ENCODE results near the gene RAD51D. TPM values are rescaled to one million over a fixed set of nuclear protein-coding genes. Genes with fewer than 3 reads are reported as not detected.

RAD51D gene
- polyA plus RNA-seq, 1 donor from 2014 or later: 19.0 TPM

DNA sequence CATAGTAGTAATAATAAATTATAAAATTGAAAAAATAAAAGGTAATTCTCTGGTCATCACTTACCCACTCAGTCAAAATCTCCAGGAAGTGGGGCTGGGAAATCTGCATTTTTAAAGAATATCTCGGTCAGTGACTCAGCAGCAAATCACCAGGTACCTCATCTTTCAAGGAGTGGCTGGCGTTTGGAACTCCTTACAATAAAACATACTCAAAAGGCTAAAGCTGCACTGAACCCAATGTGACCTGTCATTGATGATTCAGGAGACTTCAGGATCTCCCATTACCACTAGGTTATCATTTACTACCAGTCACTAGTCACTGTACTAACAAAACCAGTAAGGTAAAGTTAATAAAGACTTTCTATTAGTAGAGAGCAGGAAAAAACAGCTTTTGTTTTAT is 34.7 kb downstream of the RAD51D start:
- Histone ChIP-seq H3K27me3 (ENCODE audit: insufficient read depth, low read depth, low read length) (no peaks in the 10 kb centered on the region), H3K27ac (ENCODE audit: low read length) (no peak overlapping the region), H3K9me2 (ENCODE audit: insufficient read depth, low read length) (no peaks in the 10 kb centered on the region), H3K9me3 (ENCODE audit: low read length) (no peaks in the 10 kb centered on the region), H3K9ac (ENCODE audit: low read length) (no peak overlapping the region), H2AFZ (ENCODE audit: low read depth, low read length) (no peak overlapping the region), H4K20me1 (ENCODE audit: insufficient read depth) (no peaks in the 10 kb centered on the region), H3F3A (ENCODE audit: insufficient read depth, low read length, poor library complexity, severe bottlenecking) (no peaks in the 10 kb centered on the region), H3K4me3 (ENCODE audit: low read length) (no peak overlapping the region), H3K4me2 (ENCODE audit: low read length) (no peak overlapping the region), H3K36me3 (ENCODE audit: insufficient read depth, low read length) (no peaks in the 10 kb centered on the region), H3K79me2 (replicated peaks; ENCODE audit: insufficient read depth, low read length) (peaks cover 16% of the 10 kb centered on the region)
- TF ChIP-seq RAD21 (conservative IDR thresholded peaks at IDR 0.05) (no peak), EZH2 (IDR thresholded peaks at IDR 0.05; ENCODE audit: borderline replicate concordance, insufficient read depth, low read length, poor library complexity, severe bottlenecking) (no peak), MXI1 (conservative IDR thresholded peaks at IDR 0.05; ENCODE audit: poor library complexity, severe bottlenecking) (no peak), TAF1 (IDR thresholded peaks at IDR 0.05; ENCODE audit: low read depth) (no peak), SMC3 (conservative IDR thresholded peaks at IDR 0.05; ENCODE audit: poor library complexity) (no peak), CTCF (IDR thresholded peaks at IDR 0.05; ENCODE audit: poor library complexity, severe bottlenecking) (no peak), REST (IDR thresholded peaks at IDR 0.05; ENCODE audit: borderline replicate concordance) (no peak), POLR2AphosphoS5 (IDR thresholded peaks at IDR 0.05) (no peak), EP300 (conservative IDR thresholded peaks at IDR 0.05; ENCODE audit: poor library complexity, severe bottlenecking) (no peak)

- H3K9ac ChIP-seq (ENCODE audit: low read length): no peak overlapping the region
- H3F3A ChIP-seq (ENCODE audit: insufficient read depth, low read length, poor library complexity, severe bottlenecking): no peaks in the 10 kb centered on the region
- H3K79me2 ChIP-seq (replicated peaks; ENCODE audit: insufficient read depth, low read length): peaks cover 16% of the 10 kb centered on the region
These were observed 36.6 kb downstream of the RAD51D start for GRCh38 chr17:35083071-35083470.

More at GRCh38 chr17:35083071-35083470, 36.6 kb downstream of the RAD51D start:
- Histone ChIP-seq H3K27ac (ENCODE audit: low read length) (no peak overlapping the region), H3K4me2 (ENCODE audit: low read length) (no peak overlapping the region), H3K9me2 (ENCODE audit: insufficient read depth, low read length) (no peaks in the 10 kb centered on the region), H3K9me3 (ENCODE audit: low read length) (no peaks in the 10 kb centered on the region), H2AFZ (ENCODE audit: low read depth, low read length) (no peak overlapping the region), H3K27me3 (ENCODE audit: insufficient read depth, low read depth, low read length) (no peaks in the 10 kb centered on the region), H4K20me1 (ENCODE audit: insufficient read depth) (no peaks in the 10 kb centered on the region), H3K36me3 (ENCODE audit: insufficient read depth, low read length) (no peaks in the 10 kb centered on the region), H3K4me3 (ENCODE audit: low read length) (no peak overlapping the region)
- TF ChIP-seq SMC3 (conservative IDR thresholded peaks at IDR 0.05; ENCODE audit: poor library complexity) (no peak), CTCF (IDR thresholded peaks at IDR 0.05; ENCODE audit: poor library complexity, severe bottlenecking) (no peak), RAD21 (conservative IDR thresholded peaks at IDR 0.05) (no peak), EZH2 (IDR thresholded peaks at IDR 0.05; ENCODE audit: borderline replicate concordance, insufficient read depth, low read length, poor library complexity, severe bottlenecking) (no peak), MXI1 (conservative IDR thresholded peaks at IDR 0.05; ENCODE audit: poor library complexity, severe bottlenecking) (no peak), POLR2AphosphoS5 (IDR thresholded peaks at IDR 0.05) (no peak), REST (IDR thresholded peaks at IDR 0.05; ENCODE audit: borderline replicate concordance) (no peak), EP300 (conservative IDR thresholded peaks at IDR 0.05; ENCODE audit: poor library complexity, severe bottlenecking) (no peak), TAF1 (IDR thresholded peaks at IDR 0.05; ENCODE audit: low read depth) (no peak)

Measured in neural cell (in vitro differentiated cells).